GM23248 (cell line): ENCODE results near the gene TH. TPM values are rescaled to one million over a fixed set of nuclear protein-coding genes. Genes with fewer than 3 reads are reported as not detected.
"Not testable (repeated sequence)": the region's sequence is repeated elsewhere in the genome, so short reads cannot be mapped to it uniquely, and the experiment has no call there.

Experiments
- DNase-seq: peaks from one replicate; pipeline ENCODE4 v3.0.0-alpha.2; 2015
- H2AFZ ChIP-seq: fragments of 200-600 bp; sonication (generic); 2 replicates; pipeline ENCODE4 v1.6.1; 2016; ENCODE audit warnings: antibody characterized with exemption
- H3F3A ChIP-seq: fragments of 200-600 bp; sonication (generic); 2 replicates; pipeline ENCODE4 v1.6.1; 2016; ENCODE audit warnings: mild to moderate bottlenecking, antibody characterized with exemption, mixed run types; ENCODE audit not compliant: insufficient read depth
- H3K27ac ChIP-seq: fragments of 200-600 bp; sonication (generic); 2 replicates; pipeline ENCODE4 v1.5.1; 2016; ENCODE audit warnings: mild to moderate bottlenecking
- H3K27me3 ChIP-seq: fragments of 200-600 bp; sonication (generic); replicated peaks from 2 replicates; pipeline ENCODE4 v1.6.1; 2016; ENCODE audit warnings: mild to moderate bottlenecking; ENCODE audit not compliant: insufficient read depth
- H3K36me3 ChIP-seq: fragments of 200-600 bp; sonication (generic); 2 replicates; pipeline ENCODE4 v1.6.1; 2016; ENCODE audit warnings: low read depth, mild to moderate bottlenecking
- H3K4me1 ChIP-seq: fragments of 200-600 bp; sonication (generic); 2 replicates; pipeline ENCODE4 v1.6.1; 2016; ENCODE audit warnings: mild to moderate bottlenecking; ENCODE audit not compliant: insufficient read depth
- H3K4me2 ChIP-seq: fragments of 200-600 bp; sonication (generic); one replicate; pipeline ENCODE4 v1.6.1; 2016; ENCODE audit warnings: mild to moderate bottlenecking; ENCODE audit not compliant: unreplicated experiment
- H3K4me3 ChIP-seq: fragments of 200-600 bp; sonication (generic); 2 replicates; pipeline ENCODE4 v1.5.1; 2016; ENCODE audit warnings: mild to moderate bottlenecking
- H3K79me2 ChIP-seq: fragments of 200-600 bp; sonication (generic); 2 replicates; pipeline ENCODE4 v1.6.1; 2016; ENCODE audit warnings: mild to moderate bottlenecking; ENCODE audit not compliant: insufficient read depth
- H3K9ac ChIP-seq: fragments of 200-600 bp; sonication (generic); 2 replicates; pipeline ENCODE4 v1.6.1; 2016; ENCODE audit warnings: mild to moderate bottlenecking
- H3K9me2 ChIP-seq: fragments of 200-600 bp; sonication (generic); 2 replicates; pipeline ENCODE4 v1.6.1; 2016; ENCODE audit warnings: mixed run types, mild to moderate bottlenecking, moderate library complexity; ENCODE audit not compliant: insufficient read depth
- H3K9me3 ChIP-seq: fragments of 200-600 bp; sonication (generic); one replicate; pipeline ENCODE4 v1.6.1; 2017; ENCODE audit warnings: low read depth
- H4K20me1 ChIP-seq: fragments of 200-600 bp; sonication (generic); 2 replicates; pipeline ENCODE4 v1.6.0; 2016; ENCODE audit not compliant: insufficient read depth
- EZH2 ChIP-seq: fragments of 200-600 bp; sonication (generic); IDR thresholded peaks from 2 replicates; pipeline ENCODE4 v1.6.1; 2018; ENCODE audit warnings: antibody characterized with exemption, mild to moderate bottlenecking; ENCODE audit not compliant: insufficient read depth, poor library complexity, severe bottlenecking
- EZH2phosphoT487 ChIP-seq: fragments of 200-600 bp; sonication (generic); IDR thresholded peaks from 2 replicates; pipeline ENCODE4 v1.6.1; 2018; ENCODE audit warnings: antibody characterized with exemption, moderate library complexity, mild to moderate bottlenecking, low read depth; ENCODE audit not compliant: insufficient read depth
- WGBS, 2 experiments: methylation state at CpG; one replicate each; pipeline ENCODE4 v1.1.6; 2015 to 2017; ENCODE audit warnings: low lambda C conversion rate in 2 of 2, low coverage in 1 of 2; ENCODE audit errors: missing lambda C conversion rate in 2 of 2; 5-methylcytosine and 5-hydroxymethylcytosine counted together
- in situ Hi-C: fragments of 300-500 bp; cut with MboI; formaldehyde crosslinking; loops from 2 replicates; pipeline ENCODE4 v1.15.0; 2020
- polyA plus RNA-seq: library from polyadenylated mRNA; unstranded; fragments of >200 nt; fragmentation: Nextera tagmentation; extraction: Ambion mirVana; gene quantifications from 2 replicates; pipeline ENCODE4 v1.2.1, GENCODE V29; 2016
- total RNA-seq: library from RNA; depleted of rRNA; stranded (reverse); fragments of >200 nt; shearing (Covaris generic); gene quantifications from 2 replicates; pipeline ENCODE4 v1.2.3, GENCODE V29; 2014

TH gene
- total and polyA plus RNA-seq, 2 experiments from 2014 or later = not detected

- WGBS, 2 experiments = 21 to 25% methylated on average over 23 of the region's 23 CpGs
- no peaks in the 10 kb centered on the region for H3K9me2 ChIP-seq
- 0 out of 2 replicates have a peak, but pooled peaks cover 9% of the 10 kb centered on the region for H3K27me3 ChIP-seq
- no peak overlapping the region for H2AFZ ChIP-seq
- H3K4me3 ChIP-seq = no peak overlapping the region
- no peak overlapping the region for H3K4me2 ChIP-seq
- no peaks in the 10 kb centered on the region for H3K36me3 ChIP-seq
- in situ Hi-C loops = loop anchor here (25.0 kb wide), 2 partner anchors 90 to 690 kb away; partner anchors contain the start of gene CDKN1C
- H3K9me3 ChIP-seq = no peaks in the 10 kb centered on the region
- H3K27ac ChIP-seq = no peak overlapping the region
- H3K9ac ChIP-seq = no peak overlapping the region
- H3K4me1 ChIP-seq = no peaks in the 10 kb centered on the region
- H4K20me1 ChIP-seq = no peaks in the 10 kb centered on the region
- H3K79me2 ChIP-seq = no peaks in the 10 kb centered on the region
- TF ChIP-seq EZH2 (no peak), EZH2phosphoT487 (no peak)
- H3F3A ChIP-seq = no peaks in the 10 kb centered on the region
- peak; percentile 85 for DNase-seq
These were observed 25.6 kb upstream of the TH start for GRCh38 chr11:2196970-2197770.

- H3K9ac ChIP-seq = no peak overlapping the region
- no peaks in the 10 kb centered on the region for H3K79me2 ChIP-seq
- no peak overlapping the region for H3K27ac ChIP-seq
- H4K20me1 ChIP-seq = no peaks in the 10 kb centered on the region
- H3K9me3 ChIP-seq = no peaks in the 10 kb centered on the region
- H3K4me1 ChIP-seq = no peaks in the 10 kb centered on the region
- H3K4me3 ChIP-seq = no peak overlapping the region
- no peak for TF ChIP-seq EZH2phosphoT487
- no peak for TF ChIP-seq EZH2
- no peaks in the 10 kb centered on the region for H3F3A ChIP-seq
- H3K9me2 ChIP-seq = no peaks in the 10 kb centered on the region
- H3K4me2 ChIP-seq = no peak overlapping the region
- no peaks in the 10 kb centered on the region for H3K36me3 ChIP-seq
- DNase-seq = no peak
- WGBS, 2 experiments = 46 to 54% methylated on average over 7 of the region's 7 CpGs
- H3K27me3 ChIP-seq = peaks cover 11% of the 10 kb centered on the region; the same call in 1 of the 2 replicates
- in situ Hi-C loops = loop anchor here (25.0 kb wide), 2 partner anchors 92 to 692 kb away; partner anchors contain the start of gene CDKN1C
- no peak overlapping the region for H2AFZ ChIP-seq
These were observed 24.1 kb upstream of the TH start for GRCh38 chr11:2195756-2196088.

GRCh38 chr11:2194877-2195755 lies 23.5 kb upstream of the TH start:
- no peak overlapping the region for H3K4me2 ChIP-seq
- peaks cover 15% of the 10 kb centered on the region; the same call in 1 of the 2 replicates for H3K27me3 ChIP-seq
- H3K4me1 ChIP-seq = no peaks in the 10 kb centered on the region
- H3K4me3 ChIP-seq = no peak overlapping the region
- no peaks in the 10 kb centered on the region for H3K36me3 ChIP-seq
- TF ChIP-seq EZH2 = no peak
- no peak for TF ChIP-seq EZH2phosphoT487
- H3F3A ChIP-seq = no peaks in the 10 kb centered on the region
- no peaks in the 10 kb centered on the region for H3K9me2 ChIP-seq
- no peaks in the 10 kb centered on the region for H4K20me1 ChIP-seq
- H3K9me3 ChIP-seq = no peaks in the 10 kb centered on the region
- in situ Hi-C loops = loop anchor here (25.0 kb wide), 2 partner anchors 92 to 692 kb away; partner anchors contain the start of gene CDKN1C
- no peaks in the 10 kb centered on the region for H3K79me2 ChIP-seq
- WGBS, 2 experiments = 32 to 33% methylated on average over 22 to 24 of the region's 24 CpGs
- DNase-seq = peak; percentile 62
- H3K9ac ChIP-seq = no peak overlapping the region
- H2AFZ ChIP-seq = no peak overlapping the region
- no peak overlapping the region for H3K27ac ChIP-seq

GRCh38 chr11:2193888-2194595 lies 22.4 kb upstream of the TH start:
- not testable (repeated sequence) for H4K20me1 ChIP-seq, H3K9me3 ChIP-seq, H3K9me2 ChIP-seq, H3K4me1 ChIP-seq, H3K9ac ChIP-seq, H3K4me2 ChIP-seq, H3K27ac ChIP-seq, H3K79me2 ChIP-seq, H2AFZ ChIP-seq, H3K4me3 ChIP-seq, H3K36me3 ChIP-seq, DNase-seq, H3F3A ChIP-seq
- WGBS, 2 experiments = 28 to 29% methylated on average over 15 of the region's 20 CpGs
- in situ Hi-C loops = loop anchor here (25.0 kb wide), 2 partner anchors 93 to 693 kb away; partner anchors contain the start of gene CDKN1C
- peaks cover 15% of the 10 kb centered on the region; the same call in 1 of the 2 replicates for H3K27me3 ChIP-seq
